OCI-LY3 (cell line): ENCODE data around the gene PPP2R2C.

Source experiments
- EZH2phosphoT487 ChIP-seq: fragments of 200-600 bp; shearing (Covaris generic); IDR thresholded peaks from 2 replicates; pipeline ENCODE4 v1.6.1; 2018; ENCODE audit warnings: antibody characterized with exemption, mixed run types, low read depth
- TF ChIP-seq, protein P1 (sequence below): fragments of 200-600, 300-600 bp; sonication (generic); IDR thresholded peaks from 2 replicates; pipeline ENCODE4 v1.5.1; 2014; ENCODE audit warnings: antibody characterized with exemption, low read length, low read depth

DNA sequence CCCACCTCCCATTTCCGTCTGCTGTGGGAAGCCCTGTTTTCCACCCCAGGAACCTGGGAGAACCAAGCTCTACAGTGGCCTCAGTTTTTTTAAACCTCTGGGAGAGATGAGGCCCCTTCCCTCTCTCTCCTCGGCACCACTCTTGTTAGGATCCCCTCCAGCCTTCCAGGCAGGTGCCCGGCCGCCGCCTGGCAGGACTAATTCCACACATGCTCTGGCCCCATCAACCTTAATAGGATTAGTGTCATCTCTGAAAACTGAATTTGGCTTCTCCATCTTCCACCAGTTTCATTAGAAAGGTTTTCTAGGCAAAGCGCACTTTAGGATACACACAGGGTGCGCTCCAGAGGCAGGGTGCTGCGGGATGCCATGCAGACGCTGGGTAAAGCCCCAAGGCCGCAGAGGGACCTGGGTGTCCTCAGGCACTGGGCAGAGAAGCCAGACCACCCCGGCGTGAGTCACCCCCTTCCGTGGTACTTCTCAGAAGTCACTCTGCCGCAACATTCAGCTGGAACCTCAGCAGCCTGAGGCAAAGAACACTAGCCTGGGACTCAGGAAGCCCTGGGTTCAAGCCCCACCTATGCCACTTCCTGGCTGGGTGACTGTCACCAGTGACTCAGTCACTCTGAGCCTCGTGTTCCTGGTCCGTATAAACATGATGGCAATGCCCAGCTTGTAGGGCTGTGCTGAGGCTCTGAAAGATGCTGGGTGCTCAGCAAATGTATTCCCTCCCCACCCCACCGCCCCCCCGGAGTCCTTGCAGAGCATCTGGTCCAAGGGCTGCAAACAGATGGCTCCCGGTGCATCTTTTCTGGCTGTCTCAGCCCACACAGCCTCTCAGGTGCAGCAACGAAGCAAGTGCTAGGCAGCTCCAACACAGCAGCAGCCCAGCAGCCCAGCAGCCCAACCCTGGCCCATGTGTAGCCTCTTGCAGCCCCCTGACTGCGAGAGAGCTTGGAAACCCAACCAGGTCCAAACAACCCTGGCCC, 29.1 kb downstream of the PPP2R2C start:
- TF ChIP-seq, protein P1, sequence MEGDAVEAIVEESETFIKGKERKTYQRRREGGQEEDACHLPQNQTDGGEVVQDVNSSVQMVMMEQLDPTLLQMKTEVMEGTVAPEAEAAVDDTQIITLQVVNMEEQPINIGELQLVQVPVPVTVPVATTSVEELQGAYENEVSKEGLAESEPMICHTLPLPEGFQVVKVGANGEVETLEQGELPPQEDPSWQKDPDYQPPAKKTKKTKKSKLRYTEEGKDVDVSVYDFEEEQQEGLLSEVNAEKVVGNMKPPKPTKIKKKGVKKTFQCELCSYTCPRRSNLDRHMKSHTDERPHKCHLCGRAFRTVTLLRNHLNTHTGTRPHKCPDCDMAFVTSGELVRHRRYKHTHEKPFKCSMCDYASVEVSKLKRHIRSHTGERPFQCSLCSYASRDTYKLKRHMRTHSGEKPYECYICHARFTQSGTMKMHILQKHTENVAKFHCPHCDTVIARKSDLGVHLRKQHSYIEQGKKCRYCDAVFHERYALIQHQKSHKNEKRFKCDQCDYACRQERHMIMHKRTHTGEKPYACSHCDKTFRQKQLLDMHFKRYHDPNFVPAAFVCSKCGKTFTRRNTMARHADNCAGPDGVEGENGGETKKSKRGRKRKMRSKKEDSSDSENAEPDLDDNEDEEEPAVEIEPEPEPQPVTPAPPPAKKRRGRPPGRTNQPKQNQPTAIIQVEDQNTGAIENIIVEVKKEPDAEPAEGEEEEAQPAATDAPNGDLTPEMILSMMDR, result no peak
- no peak for TF ChIP-seq EZH2phosphoT487
